ENCODE measurements around the gene SLC35F1.

DNA sequence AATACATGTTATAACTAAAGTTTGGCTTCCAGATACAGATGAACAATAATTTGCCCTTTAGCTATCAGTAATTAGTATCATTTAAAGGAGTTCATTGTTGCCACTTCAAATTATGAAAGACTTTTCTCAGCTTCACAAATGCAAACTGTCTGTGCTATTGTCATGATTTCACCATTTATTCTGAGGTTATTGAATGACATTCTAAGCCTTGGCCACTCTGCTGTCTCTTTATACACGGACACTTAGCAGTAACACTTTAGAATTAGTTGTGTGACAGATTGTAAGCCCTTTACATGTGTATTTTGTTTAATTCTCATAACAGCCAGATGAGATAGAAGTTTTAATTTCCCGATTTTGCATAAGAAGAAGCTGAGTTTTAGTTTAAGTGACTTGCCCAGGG, 176.6 kb downstream of the SLC35F1 start:
- TF ChIP-seq ZNF70 (CRISPR knock-in tag; IDR thresholded peaks at IDR 0.05) (no peak), RARB (CRISPR knock-in tag; IDR thresholded peaks at IDR 0.05) (no peak), ESRRG (CRISPR knock-in tag; IDR thresholded peaks at IDR 0.05) (no peak), ISL1 (CRISPR knock-in tag; IDR thresholded peaks at IDR 0.05) (no peak), OSR1 (CRISPR knock-in tag; IDR thresholded peaks at IDR 0.05) (no peak), ARNTL (CRISPR knock-in tag; IDR thresholded peaks at IDR 0.05; ENCODE audit: borderline replicate concordance, low read depth) (no peak), ZFP3 (CRISPR knock-in tag; IDR thresholded peaks at IDR 0.05) (no peak)
- TF ChIP-seq, protein P1, sequence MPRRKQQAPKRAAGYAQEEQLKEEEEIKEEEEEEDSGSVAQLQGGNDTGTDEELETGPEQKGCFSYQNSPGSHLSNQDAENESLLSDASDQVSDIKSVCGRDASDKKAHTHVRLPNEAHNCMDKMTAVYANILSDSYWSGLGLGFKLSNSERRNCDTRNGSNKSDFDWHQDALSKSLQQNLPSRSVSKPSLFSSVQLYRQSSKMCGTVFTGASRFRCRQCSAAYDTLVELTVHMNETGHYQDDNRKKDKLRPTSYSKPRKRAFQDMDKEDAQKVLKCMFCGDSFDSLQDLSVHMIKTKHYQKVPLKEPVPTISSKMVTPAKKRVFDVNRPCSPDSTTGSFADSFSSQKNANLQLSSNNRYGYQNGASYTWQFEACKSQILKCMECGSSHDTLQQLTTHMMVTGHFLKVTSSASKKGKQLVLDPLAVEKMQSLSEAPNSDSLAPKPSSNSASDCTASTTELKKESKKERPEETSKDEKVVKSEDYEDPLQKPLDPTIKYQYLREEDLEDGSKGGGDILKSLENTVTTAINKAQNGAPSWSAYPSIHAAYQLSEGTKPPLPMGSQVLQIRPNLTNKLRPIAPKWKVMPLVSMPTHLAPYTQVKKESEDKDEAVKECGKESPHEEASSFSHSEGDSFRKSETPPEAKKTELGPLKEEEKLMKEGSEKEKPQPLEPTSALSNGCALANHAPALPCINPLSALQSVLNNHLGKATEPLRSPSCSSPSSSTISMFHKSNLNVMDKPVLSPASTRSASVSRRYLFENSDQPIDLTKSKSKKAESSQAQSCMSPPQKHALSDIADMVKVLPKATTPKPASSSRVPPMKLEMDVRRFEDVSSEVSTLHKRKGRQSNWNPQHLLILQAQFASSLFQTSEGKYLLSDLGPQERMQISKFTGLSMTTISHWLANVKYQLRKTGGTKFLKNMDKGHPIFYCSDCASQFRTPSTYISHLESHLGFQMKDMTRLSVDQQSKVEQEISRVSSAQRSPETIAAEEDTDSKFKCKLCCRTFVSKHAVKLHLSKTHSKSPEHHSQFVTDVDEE (CRISPR knock-in tag; IDR thresholded peaks at IDR 0.05), result no peak
- TF ChIP-seq, protein P2, sequence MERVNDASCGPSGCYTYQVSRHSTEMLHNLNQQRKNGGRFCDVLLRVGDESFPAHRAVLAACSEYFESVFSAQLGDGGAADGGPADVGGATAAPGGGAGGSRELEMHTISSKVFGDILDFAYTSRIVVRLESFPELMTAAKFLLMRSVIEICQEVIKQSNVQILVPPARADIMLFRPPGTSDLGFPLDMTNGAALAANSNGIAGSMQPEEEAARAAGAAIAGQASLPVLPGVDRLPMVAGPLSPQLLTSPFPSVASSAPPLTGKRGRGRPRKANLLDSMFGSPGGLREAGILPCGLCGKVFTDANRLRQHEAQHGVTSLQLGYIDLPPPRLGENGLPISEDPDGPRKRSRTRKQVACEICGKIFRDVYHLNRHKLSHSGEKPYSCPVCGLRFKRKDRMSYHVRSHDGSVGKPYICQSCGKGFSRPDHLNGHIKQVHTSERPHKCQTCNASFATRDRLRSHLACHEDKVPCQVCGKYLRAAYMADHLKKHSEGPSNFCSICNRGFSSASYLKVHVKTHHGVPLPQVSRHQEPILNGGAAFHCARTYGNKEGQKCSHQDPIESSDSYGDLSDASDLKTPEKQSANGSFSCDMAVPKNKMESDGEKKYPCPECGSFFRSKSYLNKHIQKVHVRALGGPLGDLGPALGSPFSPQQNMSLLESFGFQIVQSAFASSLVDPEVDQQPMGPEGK (CRISPR knock-in tag; IDR thresholded peaks at IDR 0.05; ENCODE audit: borderline replicate concordance), result no peak
- TF ChIP-seq, protein P3, sequence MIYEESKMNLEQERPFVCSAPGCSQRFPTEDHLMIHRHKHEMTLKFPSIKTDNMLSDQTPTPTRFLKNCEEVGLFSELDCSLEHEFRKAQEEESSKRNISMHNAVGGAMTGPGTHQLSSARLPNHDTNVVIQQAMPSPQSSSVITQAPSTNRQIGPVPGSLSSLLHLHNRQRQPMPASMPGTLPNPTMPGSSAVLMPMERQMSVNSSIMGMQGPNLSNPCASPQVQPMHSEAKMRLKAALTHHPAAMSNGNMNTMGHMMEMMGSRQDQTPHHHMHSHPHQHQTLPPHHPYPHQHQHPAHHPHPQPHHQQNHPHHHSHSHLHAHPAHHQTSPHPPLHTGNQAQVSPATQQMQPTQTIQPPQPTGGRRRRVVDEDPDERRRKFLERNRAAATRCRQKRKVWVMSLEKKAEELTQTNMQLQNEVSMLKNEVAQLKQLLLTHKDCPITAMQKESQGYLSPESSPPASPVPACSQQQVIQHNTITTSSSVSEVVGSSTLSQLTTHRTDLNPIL (CRISPR knock-in tag; IDR thresholded peaks at IDR 0.05; ENCODE audit: low read depth), result no peak
